Prostate gland (tissue), 2 donors: ENCODE measurements around the gene SUPT6H. TPM values are rescaled to one million over a fixed set of nuclear protein-coding genes. Genes with fewer than 3 reads are reported as not detected.
"Not testable (repeated sequence)": the region's sequence is repeated elsewhere in the genome, so short reads cannot be mapped to it uniquely, and the experiment has no call there.

ENCODE experiments used
- DNase-seq: peaks from one replicate; pipeline ENCODE4 v3.0.0-alpha.2; 2019; ENCODE audit warnings: low spot score
- H3K27ac ChIP-seq, 2 donors: fragments of 200-600 bp; sonication (generic); 2 replicates each; pipeline ENCODE4 v1.5.1; 2017 to 2019
- H3K27me3 ChIP-seq: fragments of 200-600 bp; sonication (generic); replicated peaks from 2 replicates; pipeline ENCODE4 v1.5.1; 2019; ENCODE audit not compliant: insufficient read depth
- H3K36me3 ChIP-seq, 2 donors: fragments of 200-600 bp; sonication (generic); 1 replicate in 1 of 2; 2 replicates in 1 of 2; pipeline versions ENCODE4 v1.5.1 to v1.8.1; 2017 to 2019
- H3K4me1 ChIP-seq: fragments of 200-600 bp; sonication (generic); replicated peaks from 2 replicates; pipeline ENCODE4 v1.5.1; 2019
- H3K4me3 ChIP-seq, 2 donors: fragments of 200-600 bp; sonication (generic); 2 replicates each; pipeline ENCODE4 v1.5.1; 2017 to 2019
- H3K9me3 ChIP-seq: fragments of 200-600 bp; sonication (generic); 2 replicates; pipeline ENCODE4 v1.5.1; 2017
- CTCF ChIP-seq, 4 experiments: fragments of 200-600 bp in 2 of 4; fragments of 450-650 bp in 2 of 4; sonication (generic) in 2 of 4; IDR thresholded peaks; 1 replicate in 3 of 4; 2 replicates in 1 of 4; pipeline ENCODE4 v1.5.1; 2016 to 2019; ENCODE audit warnings: antibody characterized with exemption in 4 of 4, mild to moderate bottlenecking in 2 of 4, moderate library complexity in 2 of 4
- POLR2A ChIP-seq: fragments of 450-650 bp; IDR thresholded peaks from one replicate; pipeline ENCODE4 v1.6.1; 2016; ENCODE audit warnings: antibody characterized with exemption, mild to moderate bottlenecking
- POLR2AphosphoS5 ChIP-seq: sonication (generic); formaldehyde crosslinking; IDR thresholded peaks from one replicate; pipeline ENCODE4 v1.6.1; 2017; ENCODE audit warnings: antibody characterized with exemption
- WGBS: methylation state at CpG from one replicate; pipeline ENCODE4 v1.1.5; 2018; 5-methylcytosine and 5-hydroxymethylcytosine counted together
- intact Hi-C: fragments of 100-400 bp; cut with DNase I; formaldehyde crosslinking; loops from one replicate; pipeline ENCODE4 v1.14.2; 2022
- total RNA-seq, 2 donors: library from RNA; depleted of rRNA; stranded (reverse); fragments of >200 nt; gene quantifications; one replicate each; pipeline ENCODE4 v1.1.0, GENCODE V29; 2016

The SUPT6H gene
- total RNA-seq, 2 donors from 2014 or later, result 52.7 to 138 TPM

DNA sequence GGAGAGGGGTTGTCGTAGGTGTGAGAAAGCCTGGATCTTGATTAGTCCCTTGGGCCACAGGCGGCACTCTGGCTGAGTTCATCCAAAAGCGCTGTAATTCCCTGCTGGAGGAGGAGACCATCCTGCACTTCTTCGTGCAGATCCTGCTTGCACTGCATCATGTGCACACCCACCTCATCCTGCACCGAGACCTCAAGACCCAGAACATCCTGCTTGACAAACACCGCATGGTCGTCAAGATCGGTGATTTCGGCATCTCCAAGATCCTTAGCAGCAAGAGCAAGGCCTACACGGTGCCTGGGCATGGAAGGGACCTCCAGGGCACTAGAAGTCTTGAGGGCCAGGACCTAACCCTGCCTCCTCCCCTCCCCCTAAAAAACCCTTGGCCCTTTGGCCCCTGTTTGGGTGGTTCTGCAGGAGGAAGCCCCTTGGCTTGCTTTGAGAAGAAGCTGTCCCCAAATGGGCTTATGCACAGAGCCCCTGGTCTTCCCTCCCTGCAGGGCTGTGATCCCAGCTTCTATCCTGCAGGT is 72.8 kb downstream of the SUPT6H start:
- no peaks in the 10 kb centered on the region for H3K4me1 ChIP-seq
- DNase-seq, result no peak
- 97% methylated on average over 10 of the region's 10 CpGs for WGBS
- intact Hi-C loops, result no loop called here
- H3K36me3 ChIP-seq, result peaks cover 0 to 3% of the 10 kb centered on the region in 2 donors
- no peaks in the 10 kb centered on the region for H3K9me3 ChIP-seq
- TF ChIP-seq POLR2AphosphoS5, result no peak
- TF ChIP-seq POLR2A, result no peak
- TF ChIP-seq CTCF (IDR thresholded peaks at IDR 0.05), result no peak
- H3K4me3 ChIP-seq, result no peak overlapping the region
- no peaks in the 10 kb centered on the region for H3K27me3 ChIP-seq
- no peak overlapping the region for H3K27ac ChIP-seq

DNA sequence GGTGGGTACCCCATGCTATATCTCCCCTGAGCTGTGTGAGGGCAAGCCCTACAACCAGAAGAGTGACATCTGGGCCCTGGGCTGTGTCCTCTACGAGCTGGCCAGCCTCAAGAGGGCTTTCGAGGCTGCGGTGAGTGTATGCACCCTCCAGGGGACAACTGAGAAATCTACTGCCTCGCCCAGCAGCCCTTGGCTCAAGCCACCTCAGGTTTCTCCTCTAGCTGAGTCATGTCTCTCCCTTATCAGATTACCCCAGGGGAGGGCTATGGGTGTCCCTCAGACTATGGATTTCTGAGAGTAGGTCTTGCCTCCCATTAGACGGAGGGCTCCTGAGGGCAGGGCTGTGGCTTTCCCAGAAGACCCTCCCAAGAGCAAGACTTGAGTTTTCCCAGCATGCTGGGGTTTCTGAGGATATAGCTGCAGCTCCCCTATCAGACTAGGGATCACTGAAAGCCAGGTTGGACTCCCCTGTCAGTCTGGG is 73.3 kb downstream of the SUPT6H start:
- no peaks in the 10 kb centered on the region for H3K9me3 ChIP-seq
- no peak for TF ChIP-seq POLR2A
- no peak for TF ChIP-seq POLR2AphosphoS5
- TF ChIP-seq CTCF (IDR thresholded peaks at IDR 0.05), result no peak
- H3K27me3 ChIP-seq, result no peaks in the 10 kb centered on the region
- H3K27ac ChIP-seq, result no peak overlapping the region
- H3K36me3 ChIP-seq, result peaks cover 0 to 3% of the 10 kb centered on the region in 2 donors
- H3K4me3 ChIP-seq, result no peak overlapping the region
- no peaks in the 10 kb centered on the region for H3K4me1 ChIP-seq
- 73% methylated on average over 5 of the region's 5 CpGs for WGBS
- intact Hi-C loops, result no loop called here
- no peak for DNase-seq

GRCh38 chr17:28735913-28736769 is 74.1 kb downstream of the SUPT6H start:
- DNase-seq, H3K4me1 ChIP-seq, H3K27me3 ChIP-seq, H3K36me3 ChIP-seq, H3K9me3 ChIP-seq, intact Hi-C loops, H3K4me3 ChIP-seq, H3K27ac ChIP-seq: not testable (repeated sequence)
- 96% methylated on average over 8 of the region's 8 CpGs for WGBS

DNA sequence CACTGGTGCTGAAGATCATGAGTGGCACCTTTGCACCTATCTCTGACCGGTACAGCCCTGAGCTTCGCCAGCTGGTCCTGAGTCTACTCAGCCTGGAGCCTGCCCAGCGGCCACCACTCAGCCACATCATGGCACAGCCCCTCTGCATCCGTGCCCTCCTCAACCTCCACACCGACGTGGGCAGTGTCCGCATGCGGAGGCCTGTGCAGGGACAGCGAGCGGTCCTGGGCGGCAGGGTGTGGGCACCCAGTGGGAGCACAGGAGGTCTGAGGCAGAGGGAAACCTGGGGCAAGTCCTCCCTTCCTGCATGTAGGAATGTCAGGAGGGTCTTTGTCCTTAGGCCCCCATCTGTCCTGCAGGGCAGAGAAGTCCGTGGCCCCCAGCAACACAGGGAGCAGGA is 75.3 kb downstream of the SUPT6H start:
- intact Hi-C loops, result no loop called here
- Histone ChIP-seq H3K27me3 (no peaks in the 10 kb centered on the region), H3K36me3 (peaks cover 0 to 3% of the 10 kb centered on the region in 2 donors), H3K9me3 (no peaks in the 10 kb centered on the region), H3K4me3 (no peak overlapping the region), H3K27ac (no peak overlapping the region), H3K4me1 (no peaks in the 10 kb centered on the region)
- 90% methylated on average over 12 of the region's 12 CpGs for WGBS
- DNase-seq, result no peak
- TF ChIP-seq POLR2A (no peak), CTCF (IDR thresholded peaks at IDR 0.05) (no peak), POLR2AphosphoS5 (no peak)

GRCh38 chr17:28737770-28738679 is 76.0 kb downstream of the SUPT6H start:
- H3K27me3 ChIP-seq, result no peaks in the 10 kb centered on the region
- 85% methylated on average over 22 of the region's 22 CpGs for WGBS
- H3K4me3 ChIP-seq, result no peak overlapping the region
- intact Hi-C loops, result no loop called here
- no peaks in the 10 kb centered on the region for H3K4me1 ChIP-seq
- H3K9me3 ChIP-seq, result no peaks in the 10 kb centered on the region
- H3K36me3 ChIP-seq, result peaks cover 0 to 3% of the 10 kb centered on the region in 2 donors
- DNase-seq, result no peak
- TF ChIP-seq CTCF (IDR thresholded peaks at IDR 0.05) (no peak), POLR2AphosphoS5 (no peak), POLR2A (no peak)
- H3K27ac ChIP-seq, result no peak overlapping the region
